GM19463 (cell line): ENCODE measurements around the gene SNX19.

Experiments
- ATAC-seq: cut with Tn5 transposase; IDR thresholded peaks from one replicate; pipeline ENCODE4 v1.9.1; 2021; ENCODE audit warnings: mild to moderate bottlenecking, moderate library complexity; ENCODE audit not compliant: unreplicated experiment

Gene SNX19

GRCh38 chr11:130846606-130847005 is 69.7 kb downstream of the SNX19 start:
- no peak for ATAC-seq

DNA sequence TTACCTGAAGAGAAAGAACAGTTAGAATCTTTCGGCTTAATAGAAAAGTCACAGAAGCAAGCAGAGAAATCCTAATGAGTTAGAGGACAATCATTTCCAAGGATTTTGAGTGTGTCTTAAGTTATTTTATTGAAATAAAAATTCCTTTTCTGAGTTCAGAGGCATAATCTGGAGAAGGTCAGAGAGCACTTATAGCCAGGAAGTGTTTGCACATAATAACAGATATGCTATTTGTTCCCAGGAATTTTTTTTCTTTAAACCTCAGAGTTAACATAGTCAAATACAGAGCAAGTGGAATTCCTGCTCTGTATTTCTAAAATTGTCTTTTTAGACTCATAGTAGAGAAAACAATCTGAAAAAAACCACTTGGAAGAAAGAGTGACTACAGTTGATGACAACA is 74.3 kb downstream of the SNX19 start:
- ATAC-seq, result no peak

- no peak for ATAC-seq
These were observed 75.6 kb downstream of the SNX19 start for GRCh38 chr11:130840679-130841078.

GRCh38 chr11:130839981-130840666 is 76.2 kb downstream of the SNX19 start:
- ATAC-seq, result no peak

DNA sequence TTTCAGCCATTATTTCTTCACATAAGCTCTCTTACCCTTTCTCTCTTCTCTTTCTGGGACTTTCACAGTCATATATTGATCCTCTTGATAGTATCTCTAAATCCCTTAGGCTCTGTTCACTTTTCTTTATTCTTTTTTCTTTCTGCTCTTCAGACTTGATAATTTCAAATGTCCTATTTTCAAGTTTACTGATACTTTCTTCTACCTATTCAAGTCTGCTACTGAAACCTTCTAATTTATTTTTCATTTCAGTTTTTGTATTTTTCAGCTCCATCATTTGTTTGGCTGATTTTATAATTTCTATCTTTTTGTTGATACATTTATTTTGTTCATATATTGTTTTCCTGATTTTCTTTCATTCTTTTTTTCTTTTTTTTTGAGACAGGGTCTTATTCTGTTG is 79.1 kb downstream of the SNX19 start:
- no peak for ATAC-seq

DNA sequence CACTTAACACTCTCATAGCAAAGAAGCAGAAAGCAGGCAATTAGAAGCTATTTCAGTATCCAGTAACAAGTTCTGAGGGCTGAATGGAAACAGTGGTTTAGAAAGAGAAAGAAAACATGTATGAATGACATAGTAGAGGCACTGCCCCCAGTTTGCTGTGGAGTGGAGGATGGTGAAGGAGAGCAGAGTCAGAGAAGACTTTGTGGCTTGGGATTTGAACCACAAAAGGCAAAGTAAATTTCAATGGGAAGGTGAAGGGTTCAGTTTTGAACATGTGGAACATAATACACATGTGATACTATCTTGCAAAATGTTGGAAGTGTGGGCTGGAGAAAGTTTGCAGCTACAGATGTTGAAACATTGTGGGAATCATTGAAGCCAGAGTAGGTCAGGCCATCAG is 81.4 kb downstream of the SNX19 start:
- ATAC-seq, result no peak

- no peak for ATAC-seq
These were observed 83.5 kb downstream of the SNX19 start for GRCh38 chr11:130832566-130833425.

- ATAC-seq, result no peak
These were observed 84.3 kb downstream of the SNX19 start for GRCh38 chr11:130831976-130832375.

- no peak for ATAC-seq
These were observed 84.8 kb downstream of the SNX19 start for GRCh38 chr11:130831506-130831905.

- ATAC-seq, result no peak
These were observed 85.7 kb downstream of the SNX19 start for GRCh38 chr11:130830566-130830965.

GRCh38 chr11:130829920-130830511 is 86.3 kb downstream of the SNX19 start:
- no peak for ATAC-seq

GRCh38 chr11:130828741-130829140 is 87.5 kb downstream of the SNX19 start:
- no peak for ATAC-seq

DNA sequence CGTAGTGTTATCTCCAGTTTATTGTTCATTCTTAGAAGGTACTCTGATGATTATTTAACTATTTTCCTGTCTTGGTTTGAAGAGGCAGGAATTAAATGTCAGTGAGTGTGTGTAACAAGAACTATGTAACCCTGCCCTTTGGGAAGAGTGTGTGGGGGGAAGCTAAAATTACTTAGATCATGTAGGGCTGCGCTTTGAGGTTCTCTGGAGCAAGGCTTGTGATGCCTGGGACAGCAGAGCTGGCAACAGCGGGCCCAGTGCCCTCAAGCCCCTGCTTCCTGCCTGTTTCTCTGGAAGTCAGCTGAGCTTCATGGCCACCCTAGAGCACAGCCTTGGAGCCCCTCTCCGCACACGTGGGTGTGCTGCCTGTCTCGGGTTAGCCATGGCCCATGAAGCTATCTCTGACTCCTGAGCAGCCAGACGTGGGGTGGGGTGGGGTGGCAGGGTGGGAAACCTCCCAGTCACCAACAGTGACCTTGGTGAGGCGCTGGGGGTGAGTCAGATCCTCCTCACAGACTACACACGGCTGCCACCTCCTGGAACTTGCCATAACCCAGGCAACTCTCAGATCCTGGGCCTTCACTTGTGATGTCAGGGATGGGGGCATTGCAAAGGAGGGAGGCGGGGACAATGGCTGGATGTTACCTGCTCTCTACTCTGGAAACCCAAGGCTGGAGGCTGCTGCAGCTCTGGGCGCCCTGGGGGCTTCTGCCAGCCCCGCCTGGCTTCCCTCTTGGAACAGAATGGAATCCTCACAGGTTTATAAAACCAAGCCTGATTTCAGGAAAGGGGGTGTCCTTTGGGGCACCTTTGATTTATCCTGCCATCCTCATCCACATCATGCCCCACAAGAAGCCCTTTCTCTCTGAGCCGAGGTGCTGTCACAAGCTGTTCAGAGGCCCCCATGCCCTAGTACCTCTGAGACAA is 88.6 kb downstream of the SNX19 start:
- ATAC-seq, result no peak

GRCh38 chr11:130826572-130826971 is 89.7 kb downstream of the SNX19 start:
- no peak for ATAC-seq

DNA sequence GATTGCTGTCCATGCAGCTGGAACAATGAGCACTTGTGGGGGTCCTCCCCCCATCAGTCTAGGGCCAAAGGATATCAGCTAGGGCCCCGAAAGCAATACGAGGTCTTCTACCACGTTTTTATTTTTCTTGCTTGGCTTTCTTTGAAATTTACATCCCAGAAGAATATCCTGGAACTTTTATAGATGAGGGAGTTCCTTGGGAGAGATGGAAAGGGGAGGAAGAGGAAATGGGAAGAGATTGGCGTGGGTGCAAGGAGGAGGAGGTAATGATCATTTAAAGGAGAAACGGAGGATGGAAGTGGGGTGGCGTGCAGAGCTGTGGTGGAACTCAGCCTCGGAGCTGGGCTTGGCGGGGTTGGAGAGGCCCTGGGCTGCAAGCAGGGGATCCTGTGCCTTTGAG is 90.3 kb downstream of the SNX19 start:
- ATAC-seq, result no peak

- no peak for ATAC-seq
These were observed 90.7 kb downstream of the SNX19 start for GRCh38 chr11:130825561-130825960.
